Hepatocyte (in vitro differentiated cells): ENCODE results near the gene LRRC8D. TPM values are rescaled to one million over a fixed set of nuclear protein-coding genes. Genes with fewer than 3 reads are reported as not detected.

ENCODE experiments used
- DNase-seq: peaks from one replicate; pipeline ENCODE4 v3.0.0-alpha.2; 2016; ENCODE audit warnings: low spot score
- H2AFZ ChIP-seq: fragments of 200-600 bp; sonication (generic); 2 replicates; pipeline ENCODE4 v1.6.0; 2016; ENCODE audit warnings: antibody characterized with exemption, mild to moderate bottlenecking
- H3K27ac ChIP-seq: fragments of 200-600 bp; sonication (generic); 2 replicates; pipeline ENCODE4 v1.5.1; 2016; ENCODE audit warnings: mild to moderate bottlenecking
- H3K27me3 ChIP-seq: fragments of 200-600 bp; sonication (generic); 2 replicates; pipeline ENCODE4 v1.6.1; 2016
- H3K36me3 ChIP-seq: fragments of 200-600 bp; sonication (generic); replicated peaks from 2 replicates; pipeline ENCODE4 v1.5.1; 2016; ENCODE audit warnings: low read depth; ENCODE audit not compliant: insufficient read depth
- H3K4me1 ChIP-seq: fragments of 200-600 bp; sonication (generic); 2 replicates; pipeline ENCODE4 v1.5.1; 2016; ENCODE audit warnings: mild to moderate bottlenecking, moderate library complexity; ENCODE audit not compliant: insufficient read depth
- H3K4me2 ChIP-seq: fragments of 200-600 bp; sonication (generic); 2 replicates; pipeline ENCODE4 v1.6.0; 2016
- H3K4me3 ChIP-seq: fragments of 200-600 bp; sonication (generic); 2 replicates; pipeline ENCODE4 v1.5.1; 2016; ENCODE audit warnings: mild to moderate bottlenecking
- H3K79me2 ChIP-seq: fragments of 200-600 bp; sonication (generic); 2 replicates; pipeline ENCODE4 v1.6.0; 2017; ENCODE audit warnings: mild to moderate bottlenecking
- H3K9me2 ChIP-seq: fragments of 200-600 bp; sonication (generic); replicated peaks from 2 replicates; pipeline ENCODE4 v1.6.0; 2017; ENCODE audit warnings: mild to moderate bottlenecking; ENCODE audit not compliant: insufficient read depth
- H3K9me3 ChIP-seq: fragments of 200-600 bp; sonication (generic); 2 replicates; pipeline ENCODE4 v1.5.1; 2016; ENCODE audit warnings: low read depth, mild to moderate bottlenecking
- H4K20me1 ChIP-seq: fragments of 200-600 bp; sonication (generic); 2 replicates; pipeline ENCODE4 v1.6.0; 2016; ENCODE audit warnings: mild to moderate bottlenecking; ENCODE audit not compliant: insufficient read depth, poor library complexity, severe bottlenecking
- EZH2 ChIP-seq: fragments of 200-600 bp; sonication (generic); IDR thresholded peaks from 2 replicates; pipeline ENCODE4 v1.6.1; 2016; ENCODE audit warnings: antibody characterized with exemption, mild to moderate bottlenecking, borderline replicate concordance
- EZH2phosphoT487 ChIP-seq: fragments of 200-600 bp; sonication (generic); IDR thresholded peaks from one replicate; pipeline ENCODE4 v1.6.1; 2018; ENCODE audit warnings: antibody characterized with exemption, mild to moderate bottlenecking, low read depth, moderate library complexity; ENCODE audit not compliant: unreplicated experiment, severe bottlenecking
- WGBS: methylation state at CpG from one replicate; pipeline ENCODE4 v1.1.6; 2016; ENCODE audit warnings: low lambda C conversion rate; ENCODE audit errors: missing lambda C conversion rate; 5-methylcytosine and 5-hydroxymethylcytosine counted together
- polyA plus RNA-seq: library from polyadenylated mRNA; unstranded; fragments of >200 nt; fragmentation: Nextera tagmentation; extraction: Ambion mirVana; gene quantifications from 2 replicates; pipeline ENCODE4 v1.2.1, GENCODE V29; 2016
- total RNA-seq: library from RNA; depleted of rRNA; stranded (reverse); fragments of >200 nt; gene quantifications from 2 replicates; pipeline ENCODE4 v1.2.3, GENCODE V29; 2014
- TF ChIP-seq, protein P1 (sequence below): fragments of 200-600 bp; sonication (generic); IDR thresholded peaks from 2 replicates; pipeline ENCODE4 v1.5.1; 2016; ENCODE audit warnings: antibody characterized with exemption, mild to moderate bottlenecking; ENCODE audit not compliant: poor library complexity

LRRC8D gene
- total and polyA plus RNA-seq, 2 experiments from 2014 or later = 15.1 to 28.9 TPM

DNA sequence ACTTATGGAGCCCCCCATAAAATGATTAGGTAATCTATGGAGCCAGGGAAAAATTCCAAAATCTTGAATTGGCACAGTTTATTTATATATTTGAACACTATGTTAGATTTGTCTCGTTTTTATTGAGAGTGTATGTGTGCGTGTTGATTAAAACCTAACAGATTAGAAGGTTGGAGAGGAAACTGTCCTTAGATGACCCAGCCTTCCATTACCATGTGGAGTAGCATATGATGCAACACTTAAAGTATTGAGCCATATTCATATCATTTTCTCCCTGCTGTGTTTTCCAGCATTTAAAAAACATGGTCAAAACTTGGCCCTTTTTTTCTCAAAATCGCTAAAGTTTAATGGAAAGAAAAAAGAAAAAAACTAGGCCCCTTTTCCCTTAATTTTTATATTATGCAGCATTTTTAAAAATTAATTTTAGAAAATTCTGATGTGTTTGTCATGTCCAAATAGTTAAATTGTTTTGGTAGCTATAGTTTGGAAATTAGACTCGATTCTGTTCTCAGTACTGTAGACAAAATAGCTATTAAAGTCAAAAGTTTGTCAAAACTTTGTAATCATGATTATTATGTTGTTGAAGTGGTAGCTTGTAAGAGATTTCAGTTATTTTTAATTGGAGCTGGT, 2.3 kb downstream of the LRRC8D start:
- Histone ChIP-seq H3K4me2 (peak overlapping the region; percentile 89), H2AFZ (no peak overlapping the region), H3K9me2 (no peaks in the 10 kb centered on the region), H3K27me3 (no peaks in the 10 kb centered on the region), H3K9me3 (no peaks in the 10 kb centered on the region), H3K4me1 (peaks cover 13% of the 10 kb centered on the region), H3K4me3 (no peak overlapping the region), H3K36me3 (no peaks in the 10 kb centered on the region), H3K27ac (peak overlapping the region; percentile 5), H4K20me1 (no peaks in the 10 kb centered on the region), H3K79me2 (peaks cover 57% of the 10 kb centered on the region)
- TF ChIP-seq EZH2 (no peak), EZH2phosphoT487 (no peak)
- TF ChIP-seq, protein P1, sequence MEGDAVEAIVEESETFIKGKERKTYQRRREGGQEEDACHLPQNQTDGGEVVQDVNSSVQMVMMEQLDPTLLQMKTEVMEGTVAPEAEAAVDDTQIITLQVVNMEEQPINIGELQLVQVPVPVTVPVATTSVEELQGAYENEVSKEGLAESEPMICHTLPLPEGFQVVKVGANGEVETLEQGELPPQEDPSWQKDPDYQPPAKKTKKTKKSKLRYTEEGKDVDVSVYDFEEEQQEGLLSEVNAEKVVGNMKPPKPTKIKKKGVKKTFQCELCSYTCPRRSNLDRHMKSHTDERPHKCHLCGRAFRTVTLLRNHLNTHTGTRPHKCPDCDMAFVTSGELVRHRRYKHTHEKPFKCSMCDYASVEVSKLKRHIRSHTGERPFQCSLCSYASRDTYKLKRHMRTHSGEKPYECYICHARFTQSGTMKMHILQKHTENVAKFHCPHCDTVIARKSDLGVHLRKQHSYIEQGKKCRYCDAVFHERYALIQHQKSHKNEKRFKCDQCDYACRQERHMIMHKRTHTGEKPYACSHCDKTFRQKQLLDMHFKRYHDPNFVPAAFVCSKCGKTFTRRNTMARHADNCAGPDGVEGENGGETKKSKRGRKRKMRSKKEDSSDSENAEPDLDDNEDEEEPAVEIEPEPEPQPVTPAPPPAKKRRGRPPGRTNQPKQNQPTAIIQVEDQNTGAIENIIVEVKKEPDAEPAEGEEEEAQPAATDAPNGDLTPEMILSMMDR = no peak
- 84% methylated on average over 4 of the region's 4 CpGs for WGBS
- peak; percentile 22 for DNase-seq

DNA sequence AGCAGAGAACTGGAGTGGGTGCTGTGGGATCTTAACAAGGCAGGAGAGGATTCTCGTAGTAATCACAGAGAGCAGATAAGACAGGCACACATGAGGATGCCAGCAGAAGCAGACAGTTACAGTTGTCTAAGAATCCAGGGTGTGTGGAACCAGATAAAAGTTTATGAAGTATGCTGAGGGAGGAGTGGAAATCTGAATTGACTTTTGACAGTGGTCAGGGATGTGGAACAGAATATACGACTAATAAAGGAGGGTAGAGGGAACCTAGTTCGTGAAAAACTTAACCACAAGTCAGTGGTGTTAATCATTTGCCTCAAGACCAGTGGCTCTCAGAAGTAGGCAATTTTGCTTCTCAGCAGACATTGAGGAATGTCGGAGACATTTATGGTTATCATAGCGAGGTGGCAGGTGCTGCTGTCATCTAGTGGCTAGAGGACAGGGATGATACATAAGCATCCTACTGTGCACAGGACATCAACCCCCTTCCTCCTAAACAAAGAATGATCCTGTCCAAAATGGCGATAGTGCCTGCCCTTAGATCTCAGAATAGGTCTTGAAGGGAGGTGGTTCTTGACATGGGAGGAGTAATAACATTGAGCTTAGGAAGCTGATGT, 3.0 kb downstream of the LRRC8D start:
- TF ChIP-seq EZH2 = no peak
- TF ChIP-seq, protein P1 = no peak
- TF ChIP-seq EZH2phosphoT487 = no peak
- Histone ChIP-seq H3K79me2 (peaks cover 63% of the 10 kb centered on the region), H3K27ac (peak overlapping the region; percentile 5), H3K4me3 (no peak overlapping the region), H3K27me3 (no peaks in the 10 kb centered on the region), H3K4me1 (peaks cover 13% of the 10 kb centered on the region), H3K4me2 (peak overlapping the region; percentile 49), H3K9me2 (no peaks in the 10 kb centered on the region), H3K36me3 (no peaks in the 10 kb centered on the region), H4K20me1 (no peaks in the 10 kb centered on the region), H3K9me3 (no peaks in the 10 kb centered on the region), H2AFZ (no peak overlapping the region)
- WGBS = 59% methylated on average over 6 of the region's 6 CpGs
- no peak for DNase-seq

DNA sequence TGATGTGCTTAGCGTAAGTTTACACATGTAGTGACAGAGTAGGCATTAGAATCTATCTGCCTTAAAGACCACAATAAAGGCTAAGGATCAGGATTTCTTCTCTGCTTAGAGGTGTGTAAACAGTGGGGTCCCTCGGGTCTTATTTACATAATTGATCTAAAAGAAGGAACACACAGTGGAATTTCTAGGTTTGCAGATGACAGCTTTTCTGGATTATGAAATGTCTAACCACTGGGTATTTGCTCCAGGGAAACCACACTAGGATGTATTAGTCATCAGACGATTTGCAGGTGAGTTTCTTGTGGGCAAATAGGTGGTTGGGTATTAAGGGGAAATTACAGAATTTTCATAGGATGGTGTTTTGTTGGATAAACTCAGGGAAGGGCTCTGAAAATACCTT, 5.8 kb downstream of the LRRC8D start:
- H3K4me1 ChIP-seq = peaks cover 19% of the 10 kb centered on the region
- no peaks in the 10 kb centered on the region for H3K27me3 ChIP-seq
- no peak overlapping the region for H3K27ac ChIP-seq
- H3K9me2 ChIP-seq = no peaks in the 10 kb centered on the region
- 37% methylated on average over 3 of the region's 3 CpGs for WGBS
- no peaks in the 10 kb centered on the region for H3K9me3 ChIP-seq
- H2AFZ ChIP-seq = no peak overlapping the region
- H3K4me2 ChIP-seq = no peak overlapping the region
- peaks cover 77% of the 10 kb centered on the region for H3K79me2 ChIP-seq
- no peaks in the 10 kb centered on the region for H4K20me1 ChIP-seq
- no peak for DNase-seq
- H3K36me3 ChIP-seq = no peaks in the 10 kb centered on the region
- no peak overlapping the region for H3K4me3 ChIP-seq
- no peak for TF ChIP-seq EZH2phosphoT487
- TF ChIP-seq, protein P1 = no peak
- no peak for TF ChIP-seq EZH2
